ENCODE results near the gene ALKBH8.
"Not testable (repeated sequence)": the region's sequence is repeated elsewhere in the genome, so short reads cannot be mapped to it uniquely, and the experiment has no call there.

The ALKBH8 gene

DNA sequence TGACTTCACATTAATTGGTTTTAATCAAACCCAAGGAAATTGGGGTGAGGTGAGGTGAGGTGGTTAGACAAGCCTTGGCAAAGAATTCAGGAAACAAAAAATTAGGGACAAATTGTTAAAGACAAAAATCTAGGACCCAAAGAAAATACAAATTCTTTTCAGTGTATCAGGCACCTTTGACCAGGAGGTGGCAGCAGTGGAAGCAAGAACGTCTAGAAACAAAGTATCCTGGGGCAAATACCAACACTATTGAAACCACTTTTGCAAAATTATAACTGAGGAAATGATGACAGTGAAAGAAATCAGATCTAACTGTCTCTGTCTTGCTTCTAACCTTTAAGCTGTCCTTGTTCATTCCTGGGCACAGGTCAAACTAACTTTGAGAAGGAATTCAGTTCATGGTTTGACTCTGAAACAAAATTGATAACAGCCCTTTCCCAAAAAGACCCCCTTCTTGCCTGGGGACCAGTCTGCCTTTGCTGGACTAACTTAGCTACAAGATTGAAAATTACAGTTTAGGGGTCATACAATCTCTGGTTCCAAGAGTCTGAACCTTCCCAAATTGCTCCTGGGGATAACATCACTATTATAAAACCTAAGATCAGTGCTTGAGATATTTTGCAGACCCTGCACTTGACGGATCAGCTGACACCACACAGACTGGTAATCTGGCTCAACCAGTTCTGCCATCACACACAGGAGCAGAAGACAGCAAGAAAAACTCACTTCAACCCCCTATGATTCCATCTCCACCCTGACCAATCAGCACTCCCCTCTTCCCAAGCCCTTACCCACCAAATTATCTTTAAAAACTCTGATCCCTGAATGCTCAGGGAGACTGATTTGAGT is 11.2 kb upstream of the ALKBH8 start:
- DNase-seq = not testable (repeated sequence)

GRCh38 chr11:107573438-107573837 is 7.9 kb upstream of the ALKBH8 start:
- DNase-seq = peak; percentile 23

DNA sequence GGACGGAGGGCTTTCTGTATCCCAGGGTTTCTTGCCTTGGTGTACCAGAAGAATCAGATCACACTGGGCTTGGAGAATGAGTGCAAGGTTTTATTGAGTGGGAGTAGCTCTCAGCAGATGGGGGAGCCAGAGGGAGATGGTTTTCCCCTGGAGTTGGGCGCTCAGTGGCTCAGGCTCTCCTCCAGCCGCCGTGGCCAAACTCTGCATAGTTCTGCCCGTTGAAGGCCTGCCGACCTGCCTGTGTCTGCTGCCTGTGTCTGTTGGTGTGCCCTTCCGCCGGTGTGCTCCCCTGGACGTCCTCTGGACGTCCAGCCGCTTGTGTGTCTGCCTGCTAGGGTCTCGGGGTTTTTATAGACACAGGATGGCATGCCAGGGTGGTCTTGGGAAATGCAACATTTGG is 4.5 kb upstream of the ALKBH8 start:
- no peak for DNase-seq

- DNase-seq = no peak
These were observed 2.3 kb upstream of the ALKBH8 start for GRCh38 chr11:107567739-107568335.

GRCh38 chr11:107566569-107566968 is 1.0 kb upstream of the ALKBH8 start:
- DNase-seq = no peak

DNA sequence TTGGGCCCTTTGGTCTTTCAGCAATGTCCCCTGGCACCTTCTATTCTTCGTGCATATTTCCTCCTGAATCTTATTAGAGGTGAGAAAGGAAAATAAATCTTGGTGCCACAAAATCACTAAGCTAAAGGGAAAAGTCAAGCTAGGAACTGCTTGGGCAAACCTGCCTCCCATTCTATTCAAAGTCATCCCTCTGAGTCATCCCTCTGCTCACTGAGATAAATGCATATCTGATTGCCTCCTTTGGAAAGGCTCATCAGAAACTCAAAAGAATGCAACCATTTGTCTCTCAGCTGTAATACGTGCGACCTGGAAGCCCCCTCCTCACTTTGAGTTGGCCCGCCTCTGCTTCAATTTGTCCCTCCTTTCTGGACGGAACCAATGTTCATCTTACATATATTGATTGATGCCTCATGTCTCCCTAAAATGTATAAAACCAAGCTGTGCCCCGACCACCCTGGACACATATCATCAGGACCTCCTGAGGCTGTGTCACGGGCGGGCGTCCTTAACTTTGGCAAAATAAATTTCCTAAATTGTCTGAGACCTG is 493 bp upstream of the ALKBH8 start:
- DNase-seq = not testable (repeated sequence)

DNA sequence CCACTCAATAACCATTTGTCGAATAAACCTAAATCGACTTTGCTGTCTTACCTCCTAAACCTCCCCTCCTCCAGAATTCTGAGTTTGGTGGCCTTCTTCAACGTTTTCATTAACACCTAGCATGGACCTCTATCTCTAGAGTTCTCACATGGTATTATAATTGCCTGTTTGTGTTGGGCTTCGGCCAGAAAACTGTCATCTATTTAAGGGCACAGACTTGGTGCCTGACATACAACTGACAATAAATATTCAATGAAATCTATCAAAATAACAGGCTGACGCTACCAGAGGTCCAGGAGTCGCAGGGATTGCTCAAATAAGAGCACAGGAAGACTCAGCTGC is 687 bp downstream of the ALKBH8 start:
- DNase-seq = no peak

DNA sequence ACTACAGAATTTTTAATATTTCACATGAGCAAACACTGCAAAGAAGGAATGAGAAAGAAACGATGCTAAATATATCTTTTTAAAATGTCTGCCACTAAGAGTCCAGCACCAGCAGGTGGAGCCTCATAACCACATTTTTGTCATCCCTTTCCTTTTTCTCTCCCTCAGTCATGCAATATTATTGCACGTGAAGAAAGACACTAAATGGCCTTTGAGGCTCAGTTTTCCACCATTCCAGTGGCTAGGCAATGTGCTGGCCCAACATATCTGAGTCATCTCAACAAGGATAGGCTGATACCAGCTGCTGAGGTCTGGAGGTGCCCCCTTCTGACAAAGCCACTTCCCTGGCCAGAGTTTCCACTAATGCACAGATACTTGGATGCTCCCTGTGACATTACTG is 1.8 kb downstream of the ALKBH8 start:
- DNase-seq = peak; percentile 19

- DNase-seq = no peak
These were observed 2.8 kb downstream of the ALKBH8 start for GRCh38 chr11:107562647-107563208.

- no peak for DNase-seq
These were observed 3.8 kb downstream of the ALKBH8 start for GRCh38 chr11:107561688-107562087.

DNA sequence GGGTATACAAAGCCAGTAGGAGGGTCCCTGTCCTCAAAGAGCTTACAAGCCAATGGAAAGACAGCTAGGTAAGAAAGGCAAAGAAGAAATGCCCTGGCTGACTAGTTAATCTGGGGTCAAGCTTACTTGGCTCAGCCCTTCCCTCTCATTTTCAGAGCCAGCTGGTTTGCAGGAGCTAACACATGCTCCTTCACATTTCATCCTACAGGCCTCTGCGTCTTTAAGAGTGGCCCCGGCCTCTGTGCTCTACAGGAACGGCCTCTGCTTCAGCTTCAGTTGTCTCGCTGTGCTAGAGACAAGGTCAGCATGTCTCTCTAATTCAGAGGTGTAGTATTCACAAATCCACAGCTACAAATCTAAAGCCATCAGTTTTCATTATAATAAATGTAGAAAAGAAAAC is 15.2 kb downstream of the ALKBH8 start:
- no peak for DNase-seq

GRCh38 chr11:107549954-107550285 is 15.6 kb downstream of the ALKBH8 start:
- no peak for DNase-seq

- DNase-seq = no peak
These were observed 16.1 kb downstream of the ALKBH8 start for GRCh38 chr11:107549253-107549953.

DNA sequence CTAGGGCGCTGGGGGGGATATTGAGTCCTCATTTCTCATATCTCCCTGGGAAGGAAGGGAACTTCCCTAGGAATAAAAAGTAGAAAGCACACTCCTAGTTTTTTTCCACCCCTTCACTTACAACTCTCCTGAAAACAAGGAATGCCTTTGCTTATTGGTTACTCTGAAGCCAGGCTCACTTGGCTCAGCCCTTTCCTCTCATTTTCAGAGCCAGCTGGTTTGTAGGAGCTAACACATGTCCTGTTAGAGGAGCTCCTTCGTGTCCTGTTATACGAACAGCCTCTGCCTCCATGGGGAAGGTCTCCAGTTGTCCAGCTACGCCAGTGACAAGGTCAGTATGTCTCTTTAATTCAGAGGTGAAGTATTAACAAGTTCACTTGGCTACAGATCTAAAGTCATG is 17.6 kb downstream of the ALKBH8 start:
- DNase-seq = no peak

- no peak for DNase-seq
These were observed 20.4 kb downstream of the ALKBH8 start for GRCh38 chr11:107545101-107545514.

DNA sequence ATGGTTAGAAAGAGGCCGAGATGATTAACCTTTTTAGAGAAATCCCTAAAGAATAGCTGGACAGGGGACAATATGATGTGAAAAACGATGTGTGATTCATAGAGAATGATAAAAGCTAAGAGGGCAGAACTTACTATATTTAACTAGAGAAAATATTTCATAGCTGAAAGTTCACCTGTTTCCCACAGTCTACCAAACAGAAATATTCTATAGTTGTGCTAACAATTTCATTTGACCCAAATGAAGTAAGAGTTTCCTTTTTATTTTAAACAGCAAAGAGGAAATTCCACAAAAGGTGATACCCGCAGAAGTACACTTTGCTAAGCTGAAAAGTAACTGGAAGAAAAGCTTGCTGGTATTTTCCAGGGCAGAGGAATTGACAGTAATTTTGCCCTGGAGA is 26.7 kb downstream of the ALKBH8 start:
- no peak for DNase-seq

DNA sequence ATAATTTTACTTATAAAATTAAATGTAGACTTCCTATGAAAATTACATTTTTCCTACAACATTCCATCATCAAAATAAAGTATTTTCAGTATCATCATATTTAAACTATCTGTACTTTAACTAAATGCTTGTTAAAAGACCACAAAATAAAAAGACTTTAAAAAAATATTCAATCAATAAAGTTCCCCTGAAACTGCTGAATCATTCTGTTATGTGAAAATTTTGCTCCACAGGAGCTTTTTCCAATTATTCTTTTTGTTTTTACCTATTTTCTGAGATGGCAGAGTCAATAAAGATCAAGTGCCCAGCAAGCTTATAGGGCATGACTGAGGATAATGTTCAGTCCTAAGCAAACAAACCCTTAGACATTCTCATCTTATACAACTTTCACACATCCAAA is 27.3 kb downstream of the ALKBH8 start:
- DNase-seq = no peak

GRCh38 chr11:107537155-107537554 is 28.4 kb downstream of the ALKBH8 start:
- DNase-seq = not testable (repeated sequence)

DNA sequence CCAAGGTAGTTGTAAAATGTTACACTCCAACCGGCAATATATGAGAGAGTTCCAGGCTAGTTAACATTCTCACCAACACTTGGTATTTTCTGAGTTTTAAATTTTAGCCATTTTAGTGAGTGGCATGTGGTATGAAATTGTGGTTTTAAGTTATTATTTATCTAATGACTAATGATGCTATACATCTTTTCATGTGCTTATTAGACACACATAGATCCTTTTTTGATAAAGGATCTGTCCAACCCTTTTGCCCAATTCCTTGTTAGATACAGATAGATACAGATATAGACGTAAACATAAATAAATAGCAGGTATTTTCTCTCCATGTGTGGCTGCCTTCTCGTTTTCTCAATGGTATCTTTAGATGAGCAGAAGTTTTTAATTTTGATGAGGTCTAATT is 39.3 kb downstream of the ALKBH8 start:
- no peak for DNase-seq

- DNase-seq = no peak
These were observed 56.7 kb downstream of the ALKBH8 start for GRCh38 chr11:107508858-107509244.

DNA sequence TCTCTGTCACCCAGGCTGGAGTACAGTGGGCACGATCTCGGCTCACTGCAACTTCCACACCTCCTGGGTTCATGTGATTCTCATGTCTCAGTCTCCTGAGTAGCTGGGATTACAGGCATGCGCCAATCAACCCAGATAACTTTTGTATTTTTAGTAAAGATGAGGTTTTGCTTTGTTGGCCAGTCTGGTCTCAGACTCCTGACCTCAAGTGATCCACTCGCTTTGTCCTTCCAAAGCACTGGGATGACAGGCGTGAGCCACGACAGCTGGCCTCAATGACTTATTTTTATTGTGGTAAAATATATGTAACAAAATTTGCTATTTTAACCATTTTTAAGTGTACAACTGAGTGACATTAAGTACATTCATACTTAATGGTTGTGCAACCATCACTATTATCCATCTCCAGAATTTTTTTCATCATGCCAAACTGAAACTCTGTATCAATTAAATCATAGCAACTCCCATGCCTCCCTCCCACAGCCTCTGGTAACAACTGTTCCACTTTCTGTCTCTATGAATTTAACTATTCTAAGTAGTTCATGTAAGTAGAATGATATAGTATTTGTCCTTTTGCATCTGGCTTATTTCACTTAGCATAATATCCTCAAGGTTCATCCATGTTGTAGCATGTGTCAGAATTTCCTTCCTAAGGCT is 57.2 kb downstream of the ALKBH8 start:
- no peak for DNase-seq

DNA sequence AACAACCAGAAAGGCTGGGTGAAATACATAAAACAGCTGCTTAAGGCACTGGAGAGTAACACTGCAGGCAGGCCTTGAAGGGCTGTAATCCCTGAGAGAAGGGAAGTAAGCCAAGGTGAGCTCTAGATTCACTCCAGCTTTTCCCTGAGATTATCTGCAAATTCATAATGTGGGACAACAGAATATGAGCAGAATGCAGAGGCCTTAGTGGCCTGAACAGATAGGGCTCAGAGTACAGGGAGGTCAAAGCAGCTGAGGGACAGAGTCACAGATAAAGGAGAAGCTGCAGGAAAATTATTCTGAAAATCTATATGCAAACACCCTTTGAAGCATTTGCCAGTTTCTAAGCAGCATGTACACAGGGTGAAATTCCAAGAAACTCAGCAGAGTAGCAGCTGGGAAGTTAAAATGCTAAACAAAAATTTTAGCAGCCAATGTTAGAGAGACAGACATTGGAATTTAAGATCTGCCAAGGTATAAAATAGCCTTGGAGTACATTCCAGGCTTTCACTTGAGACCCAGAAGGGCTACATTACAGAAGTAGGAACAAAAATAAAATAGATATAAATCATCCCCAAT is 59.8 kb downstream of the ALKBH8 start:
- DNase-seq = no peak

- no peak for DNase-seq
These were observed 60.6 kb downstream of the ALKBH8 start for GRCh38 chr11:107504981-107505380.
